ENCODE measurements around the gene GUK1.
"Not testable (repeated sequence)": the region's sequence is repeated elsewhere in the genome, so short reads cannot be mapped to it uniquely, and the experiment has no call there.

The GUK1 gene

DNA sequence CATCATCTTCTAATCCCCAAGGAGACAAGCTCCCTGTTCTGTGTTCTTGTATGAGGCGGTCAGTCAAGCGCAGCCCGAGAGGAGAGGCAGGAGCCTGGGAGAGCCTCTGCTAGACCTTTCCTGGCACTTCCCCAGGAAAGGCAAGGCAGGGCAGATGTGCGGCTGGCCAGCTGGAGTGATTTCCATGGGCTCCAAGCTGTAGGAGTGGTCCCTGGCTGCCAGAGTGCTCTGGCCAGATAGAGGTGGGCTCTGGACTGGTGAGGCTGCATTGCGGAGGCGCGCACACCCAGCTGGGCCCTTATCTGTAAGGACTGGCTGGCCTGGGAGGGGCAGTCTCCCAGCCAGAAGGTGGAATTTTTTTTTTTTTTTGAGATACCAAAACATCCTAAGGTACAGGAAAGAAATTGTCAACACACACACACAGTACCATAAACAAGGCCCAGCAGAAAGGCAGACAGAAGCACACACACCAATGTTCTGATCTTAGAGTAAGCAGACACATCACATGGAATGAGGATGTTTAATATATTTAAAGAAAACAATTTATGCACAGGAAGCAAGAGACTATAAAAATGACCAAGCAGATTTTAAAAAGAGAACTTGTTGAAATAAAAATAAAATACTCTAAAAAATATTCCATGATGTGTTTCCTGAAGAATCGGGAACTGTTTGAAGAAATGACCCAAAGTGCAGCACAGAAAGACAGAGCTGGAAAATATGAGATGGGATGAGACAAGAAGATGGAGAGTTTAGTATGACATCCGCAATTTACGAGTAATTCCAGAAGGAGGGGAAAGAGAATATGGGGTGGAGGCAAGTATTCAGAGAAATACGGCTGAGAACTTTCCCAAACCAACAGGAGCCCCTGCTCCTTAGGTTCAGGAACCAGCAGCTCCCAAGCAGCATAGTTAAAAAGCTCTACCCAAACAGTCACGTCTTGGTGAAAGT lies 38.9 kb downstream of the GUK1 start:
- DNase-seq, result no peak

- no peak for DNase-seq
Observed at GRCh38 chr1:228180271-228180958, 40.3 kb downstream of the GUK1 start.

DNA sequence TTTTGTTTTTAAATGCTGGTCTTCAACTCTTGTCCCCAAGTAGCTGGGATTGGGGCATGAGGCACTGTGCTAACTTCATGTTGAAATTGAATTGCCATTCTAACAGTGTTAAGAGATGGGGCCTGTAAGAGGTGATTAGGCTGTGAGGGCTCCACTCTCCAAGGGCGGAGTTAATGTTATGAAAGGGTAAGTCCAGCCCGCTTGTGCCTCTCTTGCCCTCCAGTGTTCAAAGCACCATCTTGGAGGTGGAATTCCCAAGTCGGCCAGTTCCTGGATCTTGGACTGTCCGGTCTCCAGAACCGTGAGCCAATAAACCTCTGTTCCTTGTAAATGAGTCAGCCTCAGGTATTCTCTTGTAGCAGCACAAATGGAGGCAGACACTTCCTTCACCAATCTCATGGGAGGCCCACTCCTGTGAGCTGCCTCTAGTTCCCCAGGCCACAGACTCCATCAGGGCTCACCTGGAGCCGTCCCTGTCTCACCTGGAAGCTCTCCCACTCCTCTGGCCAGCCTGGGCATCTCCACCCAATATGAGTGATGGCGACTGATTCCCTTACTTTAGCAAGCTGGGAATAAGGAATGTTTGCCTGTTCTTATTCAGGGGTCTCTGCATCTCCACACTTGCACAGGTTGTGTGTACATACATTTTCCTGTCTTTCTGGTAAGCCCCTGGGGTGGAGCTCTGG lies 41.0 kb downstream of the GUK1 start:
- DNase-seq, result no peak

DNA sequence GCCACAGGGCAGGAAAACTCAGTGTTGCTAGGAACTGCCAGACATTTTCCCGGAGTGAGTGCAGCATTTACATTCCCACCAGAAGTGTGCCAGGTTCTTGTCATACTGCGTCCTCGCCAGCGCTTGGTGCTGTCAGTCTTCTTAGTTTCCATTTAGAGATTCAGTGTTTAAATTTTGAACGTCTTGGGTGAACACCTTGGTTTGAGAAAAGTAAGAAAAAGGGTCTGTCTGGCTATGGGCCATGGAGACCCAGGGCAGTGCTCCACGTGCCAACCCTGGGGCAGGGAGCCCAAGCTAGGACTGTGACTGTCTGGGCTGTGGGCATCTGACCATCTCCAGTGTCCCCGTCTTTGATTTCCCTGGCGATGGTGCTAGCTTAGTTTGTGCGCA lies 41.6 kb downstream of the GUK1 start:
- no peak for DNase-seq

DNA sequence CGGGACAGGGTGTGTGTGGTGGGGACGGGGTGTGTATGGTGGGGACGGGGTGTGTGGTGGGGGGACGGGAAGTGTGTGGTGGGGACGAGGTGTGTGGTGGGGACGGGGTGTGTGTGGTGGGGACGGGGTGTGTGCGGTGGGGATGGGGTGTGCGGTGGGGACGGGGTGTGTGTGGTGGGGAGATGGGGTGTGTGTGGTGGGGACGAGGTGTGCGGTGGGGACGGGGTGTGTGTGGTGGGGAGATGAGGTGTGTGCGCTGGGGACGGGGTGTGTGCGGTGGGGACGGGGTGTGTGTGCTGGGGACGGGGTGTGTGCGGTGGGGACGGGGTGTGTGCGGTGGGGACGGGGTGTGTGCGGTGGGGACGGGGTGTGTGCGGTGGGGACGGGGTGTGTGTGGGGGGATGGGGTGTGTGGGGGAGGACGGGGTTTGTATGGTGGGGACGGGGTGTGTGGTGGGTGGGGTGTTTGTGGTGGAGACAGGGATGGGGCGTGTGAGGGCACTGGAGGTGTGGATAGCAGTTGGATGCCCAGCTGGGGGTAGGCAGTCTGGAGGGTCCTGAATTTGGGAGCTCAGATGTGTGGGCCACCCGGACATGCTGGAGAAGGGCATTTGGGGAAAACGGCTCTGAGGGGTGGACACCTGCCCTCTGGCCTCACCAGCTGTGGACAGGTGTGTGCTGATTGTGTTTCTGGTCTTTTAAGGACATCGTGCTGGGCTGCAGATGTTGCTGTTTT lies 42.4 kb downstream of the GUK1 start:
- DNase-seq, result no peak

GRCh38 chr1:228184152-228184551 lies 44.1 kb downstream of the GUK1 start:
- DNase-seq, result no peak

- no peak for DNase-seq
Observed at GRCh38 chr1:228185641-228185965, 45.5 kb downstream of the GUK1 start.

- not testable (repeated sequence) for DNase-seq
Observed at GRCh38 chr1:228188249-228188648, 48.2 kb downstream of the GUK1 start.

DNA sequence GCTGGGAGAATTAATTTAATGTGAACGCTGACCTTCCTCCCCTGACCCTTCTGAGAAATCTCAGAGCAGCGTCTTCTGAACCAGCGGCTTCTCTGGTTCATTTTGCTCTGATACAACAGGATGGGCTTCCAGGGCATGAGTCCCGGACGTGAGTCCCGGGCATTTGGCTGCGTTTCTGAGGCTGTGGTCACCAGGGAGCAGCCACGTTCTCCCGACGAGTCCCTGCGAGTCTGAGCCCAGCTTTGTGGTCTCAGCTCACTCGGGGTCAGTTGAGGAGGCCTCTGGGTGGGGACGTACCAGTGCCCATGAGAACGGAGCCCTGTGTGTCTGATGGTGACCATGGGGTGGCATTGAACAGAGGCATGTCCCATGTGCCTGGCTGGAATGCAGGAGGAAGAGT lies 50.1 kb downstream of the GUK1 start:
- DNase-seq, result no peak

DNA sequence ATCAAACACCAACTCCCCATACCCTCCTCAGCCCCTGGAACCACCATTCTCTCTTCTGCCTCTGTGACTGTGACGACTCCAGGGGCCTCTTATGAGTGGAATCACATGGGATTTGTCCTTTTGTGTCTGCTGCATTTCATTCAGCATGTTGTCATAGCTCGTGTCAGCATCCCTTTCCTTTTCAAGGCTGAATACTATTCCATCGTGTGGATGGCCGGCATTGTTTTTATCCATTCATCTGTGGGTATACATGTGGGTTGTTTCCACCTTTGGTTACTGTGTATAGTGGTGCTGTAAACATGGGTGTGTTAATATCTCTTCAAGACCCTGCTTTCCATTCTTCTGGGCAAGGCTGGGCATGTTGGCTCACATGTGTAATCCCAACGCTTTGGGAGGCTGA lies 50.7 kb downstream of the GUK1 start:
- no peak for DNase-seq

GRCh38 chr1:228194436-228194835 lies 54.4 kb downstream of the GUK1 start:
- no peak for DNase-seq

DNA sequence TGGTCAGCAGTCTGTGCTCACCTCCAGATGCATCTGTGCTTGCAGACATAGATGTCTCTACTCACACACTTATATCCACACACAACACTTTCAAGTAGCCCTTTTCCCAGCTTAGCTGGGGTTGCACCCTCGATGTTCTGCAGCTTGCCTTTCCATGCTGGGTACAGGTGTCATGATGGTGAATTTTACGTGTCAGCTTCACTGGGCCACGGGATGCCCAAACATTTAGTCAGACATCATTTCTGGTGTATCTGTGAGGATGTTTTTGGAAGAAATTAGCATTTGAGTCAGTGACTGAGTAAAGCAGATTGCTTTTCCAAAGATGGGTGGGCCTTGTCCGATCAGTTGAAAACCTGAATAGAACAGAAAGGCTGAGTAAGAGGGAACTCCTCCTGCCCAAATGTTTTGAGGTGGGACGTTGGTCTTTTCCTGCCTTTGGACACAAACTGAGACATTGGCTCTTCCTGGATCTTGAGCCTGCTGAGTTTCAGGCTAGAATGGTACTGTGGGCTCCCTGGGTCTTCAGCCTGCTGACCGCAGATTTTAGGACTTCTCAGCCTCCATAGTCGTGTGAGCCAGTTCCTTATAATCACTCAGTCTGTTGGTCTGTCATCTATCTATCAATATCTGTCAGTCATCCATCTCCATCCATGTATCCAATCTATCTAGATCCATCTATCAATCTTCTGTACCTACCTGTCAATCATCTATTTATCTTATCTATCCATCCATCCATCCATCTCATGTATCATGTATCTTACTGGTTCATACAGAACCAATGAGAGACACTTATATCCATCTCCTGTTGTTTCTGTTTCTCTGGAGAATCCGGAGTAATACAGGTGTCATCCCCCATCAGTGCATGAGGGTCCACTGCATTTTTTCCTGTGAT lies 55.1 kb downstream of the GUK1 start:
- DNase-seq, result no peak

DNA sequence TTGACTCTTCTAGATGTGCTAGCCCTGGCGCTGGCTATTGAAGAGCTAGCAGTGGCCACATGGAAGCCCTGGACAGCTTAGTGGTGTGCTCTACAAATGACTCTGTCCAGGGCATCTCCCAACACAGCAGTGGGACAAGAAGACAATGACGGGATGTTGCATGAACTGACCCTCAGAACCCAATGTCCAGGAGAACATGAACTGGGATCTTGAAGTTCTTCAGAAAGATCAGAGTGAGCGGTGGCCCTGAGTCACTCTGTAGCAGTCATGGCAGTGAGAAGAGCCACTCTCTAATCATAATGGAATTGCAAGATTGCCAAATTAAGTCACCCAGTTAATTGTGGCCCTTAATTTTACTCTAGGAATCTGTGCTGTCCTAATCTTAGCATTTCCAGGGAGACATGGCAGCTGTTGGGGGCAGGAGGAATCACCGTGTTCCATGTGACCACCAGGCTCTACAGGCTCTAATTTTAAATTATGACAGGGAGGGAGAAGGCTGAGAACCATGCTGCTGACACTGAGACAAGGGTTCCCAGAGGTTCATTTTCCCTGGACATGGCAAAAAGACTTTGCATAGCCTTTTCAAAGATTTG lies 57.6 kb downstream of the GUK1 start:
- no peak for DNase-seq

Measured in NCI-H69 (cell line).